ENCODE results near the gene C6orf132.
A peak's percentile ranks its signal among the peaks of the same experiment; 100 is the strongest.

- TF ChIP-seq CTCF (IDR thresholded peaks at IDR 0.05; ENCODE audit: insufficient read depth, low read depth, low read length) (peak; percentile 95), EZH2 (IDR thresholded peaks at IDR 0.05; ENCODE audit: insufficient read depth, low read length) (no peak)
These were observed 67.1 kb downstream of the C6orf132 start for GRCh38 chr6:42075159-42075838.

Data from astrocyte (in vitro differentiated cells and primary cell).